Dendritic cell treated with granulocyte-macrophage colony-stimulating factor and Interleukin-4, amounts not matched to agents 40 ng/mL and 50 ng/mL, for 4 days (primary cell): ENCODE results near the gene SPDYC.
A peak's percentile ranks its signal among the peaks of the same experiment; 100 is the strongest.
"Not testable (repeated sequence)": the region's sequence is repeated elsewhere in the genome, so short reads cannot be mapped to it uniquely, and the experiment has no call there.

Experiments
- H3K27ac Mint-ChIP-seq: one replicate; pipeline ENCODE4 v1.8.0; 2022; ENCODE audit warnings: mild to moderate bottlenecking, mixed read lengths
- H3K27me3 Mint-ChIP-seq: one replicate; pipeline ENCODE4 v1.8.0; 2022; ENCODE audit warnings: mild to moderate bottlenecking, mixed read lengths
- H3K36me3 Mint-ChIP-seq: one replicate; pipeline ENCODE4 v1.8.0; 2022; ENCODE audit warnings: low read depth, mixed read lengths
- H3K4me1 Mint-ChIP-seq: one replicate; pipeline ENCODE4 v1.8.0; 2022; ENCODE audit warnings: low read depth, mixed read lengths
- H3K4me3 Mint-ChIP-seq: one replicate; pipeline ENCODE4 v1.8.0; 2022; ENCODE audit warnings: mild to moderate bottlenecking, moderate library complexity, mixed read lengths
- H3K9me3 Mint-ChIP-seq: one replicate; pipeline ENCODE4 v1.8.0; 2022; ENCODE audit warnings: mixed read lengths
- intact Hi-C: fragments of 100-400 bp; cut with micrococcal nuclease; formaldehyde crosslinking; loops from one replicate; pipeline ENCODE4 v1.15.0; 2022

Gene SPDYC

GRCh38 chr11:65148657-65149056 is 21.4 kb upstream of the SPDYC start:
- Mint-ChIP-seq H3K27ac (no peak overlapping the region), H3K4me3 (no peak overlapping the region), H3K36me3 (no peaks in the 10 kb centered on the region), H3K9me3 (no peaks in the 10 kb centered on the region), H3K4me1 (peaks cover 40% of the 10 kb centered on the region), H3K27me3 (no peaks in the 10 kb centered on the region)
- intact Hi-C loops, result no loop called here

GRCh38 chr11:65150131-65150508 is 19.9 kb upstream of the SPDYC start:
- Mint-ChIP-seq H3K4me3 (peak overlapping the region; percentile 60), H3K27ac (peak overlapping the region; percentile 93), H3K4me1 (peaks cover 40% of the 10 kb centered on the region)
- H3K27me3 Mint-ChIP-seq, H3K9me3 Mint-ChIP-seq, H3K36me3 Mint-ChIP-seq: not testable (repeated sequence)
- intact Hi-C loops, result loop anchor here (2.0 kb wide), 2 partner anchors 15 to 31 kb away; partner anchors contain the start of genes CAPN1 and SYVN1

DNA sequence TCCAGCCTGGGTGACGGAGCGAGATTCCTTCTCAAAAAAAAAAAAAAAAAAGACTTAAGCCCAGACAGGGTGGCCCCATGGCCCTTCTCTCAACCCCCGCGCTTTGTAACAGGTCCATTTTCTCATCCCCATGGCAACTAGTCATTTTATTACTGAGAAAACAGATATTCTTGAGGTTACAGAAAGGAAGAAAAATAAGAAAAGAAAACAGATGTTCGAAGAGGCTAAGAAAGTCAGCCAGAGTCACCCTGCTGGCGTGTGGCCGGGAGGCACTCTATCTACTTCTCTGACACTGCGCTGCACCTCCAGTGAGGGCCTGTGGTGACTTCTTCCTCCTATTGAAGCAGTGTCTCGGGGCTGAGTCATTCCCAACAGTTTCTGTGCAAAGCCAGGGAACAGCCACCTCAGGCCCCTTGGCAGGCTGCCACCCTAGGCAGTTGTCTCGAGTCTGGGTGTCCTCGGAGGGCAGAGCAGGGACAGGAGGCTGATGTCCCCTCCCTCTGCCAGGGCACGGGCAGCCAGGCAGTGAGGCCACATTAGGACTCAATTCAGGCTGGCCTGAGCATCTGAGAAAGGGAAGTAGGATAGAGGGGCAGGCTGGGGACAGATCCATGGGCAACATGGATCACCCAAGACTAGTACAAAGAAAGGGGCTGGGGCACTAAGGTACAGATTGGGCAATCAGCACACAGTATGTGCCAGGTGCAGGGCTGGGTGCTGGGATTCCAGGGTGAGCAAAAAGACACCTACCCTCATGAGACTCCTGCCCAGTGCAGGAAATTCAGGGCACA is 19.3 kb upstream of the SPDYC start:
- Mint-ChIP-seq H3K4me1 (peaks cover 40% of the 10 kb centered on the region), H3K4me3 (peak overlapping the region; percentile 60), H3K9me3 (no peaks in the 10 kb centered on the region), H3K27ac (peak overlapping the region; percentile 93), H3K27me3 (no peaks in the 10 kb centered on the region), H3K36me3 (no peaks in the 10 kb centered on the region)
- intact Hi-C loops, result loop anchor here (2.0 kb wide), 2 partner anchors 16 to 30 kb away; partner anchors contain the start of genes CAPN1 and SYVN1

GRCh38 chr11:65151331-65151899 is 18.6 kb upstream of the SPDYC start:
- Mint-ChIP-seq H3K27ac (peak overlapping the region; percentile 93), H3K4me1 (peaks cover 40% of the 10 kb centered on the region), H3K27me3 (no peaks in the 10 kb centered on the region), H3K4me3 (peak overlapping the region; percentile 60), H3K9me3 (no peaks in the 10 kb centered on the region), H3K36me3 (no peaks in the 10 kb centered on the region)
- intact Hi-C loops, result loop anchor here (2.0 kb wide), 2 partner anchors 17 to 29 kb away; partner anchors contain the start of genes CAPN1 and SYVN1

DNA sequence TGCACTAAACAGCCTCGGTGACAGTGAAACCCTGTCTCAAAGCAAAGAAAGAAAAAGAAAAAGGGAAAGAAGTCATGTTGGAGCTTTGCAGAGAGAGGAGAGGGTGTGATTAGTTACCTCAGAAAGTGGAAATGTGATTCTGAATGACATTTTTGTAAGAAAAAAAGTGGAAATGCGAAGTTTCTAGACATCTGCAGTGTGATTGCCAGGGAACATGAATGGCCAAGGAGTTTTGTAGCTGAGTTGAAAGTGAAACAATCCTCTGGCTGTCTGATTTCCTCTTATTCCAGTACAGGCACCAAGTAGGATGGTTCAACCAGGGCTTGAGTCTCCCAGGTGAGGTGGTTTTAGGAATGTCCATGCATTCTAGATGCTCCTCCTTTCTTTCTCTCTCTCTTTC is 17.9 kb upstream of the SPDYC start:
- H3K9me3 Mint-ChIP-seq, result no peaks in the 10 kb centered on the region
- no peaks in the 10 kb centered on the region for H3K36me3 Mint-ChIP-seq
- peaks cover 46% of the 10 kb centered on the region for H3K4me1 Mint-ChIP-seq
- H3K27ac Mint-ChIP-seq, result peak overlapping the region; percentile 93
- no peaks in the 10 kb centered on the region for H3K27me3 Mint-ChIP-seq
- peak overlapping the region; percentile 52 for H3K4me3 Mint-ChIP-seq
- intact Hi-C loops, result no loop called here

GRCh38 chr11:65156256-65156655 is 13.8 kb upstream of the SPDYC start:
- intact Hi-C loops, result no loop called here

DNA sequence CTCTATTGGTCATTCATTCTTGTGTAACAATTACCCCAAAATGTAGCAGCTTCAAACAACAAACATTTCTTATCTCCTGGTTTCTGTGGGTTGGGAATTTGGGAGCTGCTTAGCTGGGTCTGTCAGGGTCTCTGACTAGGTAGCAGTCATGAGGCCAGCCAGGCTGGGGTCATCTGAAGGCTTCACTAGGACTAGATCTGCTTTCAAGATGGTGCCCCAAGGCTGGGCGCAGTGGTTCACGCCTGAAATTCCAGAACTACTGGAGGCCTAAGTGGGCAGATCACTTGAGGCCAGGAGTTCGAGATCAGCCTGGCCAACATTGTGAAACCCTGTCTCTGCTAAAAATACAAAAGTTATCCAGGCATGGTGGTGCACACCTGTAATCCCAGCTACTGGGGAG is 13.1 kb upstream of the SPDYC start:
- H3K9me3 Mint-ChIP-seq, result no peaks in the 10 kb centered on the region
- peaks cover 26% of the 10 kb centered on the region for H3K4me1 Mint-ChIP-seq
- H3K36me3 Mint-ChIP-seq, result no peaks in the 10 kb centered on the region
- intact Hi-C loops, result no loop called here
- no peak overlapping the region for H3K4me3 Mint-ChIP-seq
- no peaks in the 10 kb centered on the region for H3K27me3 Mint-ChIP-seq
- H3K27ac Mint-ChIP-seq, result peak overlapping the region; percentile 63

More at GRCh38 chr11:65156256-65156655, 13.8 kb upstream of the SPDYC start:
- no peaks in the 10 kb centered on the region for H3K36me3 Mint-ChIP-seq
- H3K27me3 Mint-ChIP-seq, result no peaks in the 10 kb centered on the region
- no peaks in the 10 kb centered on the region for H3K9me3 Mint-ChIP-seq
- H3K27ac Mint-ChIP-seq, result no peak overlapping the region
- H3K4me1 Mint-ChIP-seq, result peaks cover 32% of the 10 kb centered on the region
- H3K4me3 Mint-ChIP-seq, result no peak overlapping the region

- peaks cover 22% of the 10 kb centered on the region for H3K4me1 Mint-ChIP-seq
- H3K27me3 Mint-ChIP-seq, result no peaks in the 10 kb centered on the region
- intact Hi-C loops, result no loop called here
- H3K9me3 Mint-ChIP-seq, result no peaks in the 10 kb centered on the region
- H3K4me3 Mint-ChIP-seq, result no peak overlapping the region
- H3K27ac Mint-ChIP-seq, result peak overlapping the region; percentile 63
- H3K36me3 Mint-ChIP-seq, result no peaks in the 10 kb centered on the region
Measured at GRCh38 chr11:65157336-65157735, 12.7 kb upstream of the SPDYC start.

DNA sequence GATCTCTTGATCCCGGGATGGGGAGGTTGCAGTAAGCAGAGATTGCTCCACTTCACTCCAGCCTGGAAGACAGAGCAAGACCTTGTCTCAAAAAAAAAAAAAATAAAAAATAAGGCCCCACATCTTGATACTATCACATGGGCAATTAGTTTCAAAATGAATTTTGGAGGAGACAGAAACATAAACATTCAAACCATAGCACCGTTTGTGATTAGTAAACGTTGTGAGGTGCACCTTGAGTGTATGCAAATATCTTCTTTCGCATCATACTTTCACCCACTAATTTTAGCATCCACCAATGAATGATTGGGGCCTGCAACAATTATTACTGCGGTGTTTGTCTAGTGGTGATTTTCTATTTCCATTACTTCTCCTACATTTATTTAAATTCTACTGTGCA is 11.0 kb upstream of the SPDYC start:
- intact Hi-C loops, result no loop called here
- no peaks in the 10 kb centered on the region for H3K9me3 Mint-ChIP-seq
- H3K4me1 Mint-ChIP-seq, result peaks cover 11% of the 10 kb centered on the region
- no peak overlapping the region for H3K27ac Mint-ChIP-seq
- H3K4me3 Mint-ChIP-seq, result no peak overlapping the region
- H3K36me3 Mint-ChIP-seq, result no peaks in the 10 kb centered on the region
- H3K27me3 Mint-ChIP-seq, result no peaks in the 10 kb centered on the region

- intact Hi-C loops, result no loop called here
- no peaks in the 10 kb centered on the region for H3K27me3 Mint-ChIP-seq
- H3K27ac Mint-ChIP-seq, result no peak overlapping the region
- H3K4me3 Mint-ChIP-seq, result no peak overlapping the region
- H3K36me3 Mint-ChIP-seq, result no peaks in the 10 kb centered on the region
- H3K4me1 Mint-ChIP-seq, result peaks cover 11% of the 10 kb centered on the region
- H3K9me3 Mint-ChIP-seq, result no peaks in the 10 kb centered on the region
Measured at GRCh38 chr11:65160643-65161042, 9.4 kb upstream of the SPDYC start.

DNA sequence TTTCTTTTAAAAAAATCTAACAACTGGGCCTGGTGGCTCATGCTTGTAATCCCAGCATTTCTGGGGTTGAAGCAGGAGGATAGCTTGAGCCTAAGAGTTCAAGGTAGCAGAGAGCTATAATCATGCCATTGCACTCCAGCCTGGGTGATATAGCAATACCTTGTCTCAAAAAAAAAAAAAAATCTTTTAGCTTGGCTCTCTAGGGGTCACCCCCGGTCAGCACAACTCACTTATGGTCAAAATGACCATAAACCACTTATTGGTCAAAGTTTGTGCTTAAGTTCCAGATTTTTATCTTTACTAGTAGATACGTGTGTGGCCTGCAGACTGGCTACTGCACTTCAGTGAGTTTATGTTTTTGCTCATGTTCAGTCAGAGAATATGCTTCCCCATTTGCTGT is 6.3 kb upstream of the SPDYC start:
- Mint-ChIP-seq H3K9me3 (no peaks in the 10 kb centered on the region), H3K4me1 (peaks cover 4% of the 10 kb centered on the region), H3K27ac (no peak overlapping the region), H3K27me3 (no peaks in the 10 kb centered on the region), H3K36me3 (no peaks in the 10 kb centered on the region), H3K4me3 (no peak overlapping the region)
- intact Hi-C loops, result no loop called here

DNA sequence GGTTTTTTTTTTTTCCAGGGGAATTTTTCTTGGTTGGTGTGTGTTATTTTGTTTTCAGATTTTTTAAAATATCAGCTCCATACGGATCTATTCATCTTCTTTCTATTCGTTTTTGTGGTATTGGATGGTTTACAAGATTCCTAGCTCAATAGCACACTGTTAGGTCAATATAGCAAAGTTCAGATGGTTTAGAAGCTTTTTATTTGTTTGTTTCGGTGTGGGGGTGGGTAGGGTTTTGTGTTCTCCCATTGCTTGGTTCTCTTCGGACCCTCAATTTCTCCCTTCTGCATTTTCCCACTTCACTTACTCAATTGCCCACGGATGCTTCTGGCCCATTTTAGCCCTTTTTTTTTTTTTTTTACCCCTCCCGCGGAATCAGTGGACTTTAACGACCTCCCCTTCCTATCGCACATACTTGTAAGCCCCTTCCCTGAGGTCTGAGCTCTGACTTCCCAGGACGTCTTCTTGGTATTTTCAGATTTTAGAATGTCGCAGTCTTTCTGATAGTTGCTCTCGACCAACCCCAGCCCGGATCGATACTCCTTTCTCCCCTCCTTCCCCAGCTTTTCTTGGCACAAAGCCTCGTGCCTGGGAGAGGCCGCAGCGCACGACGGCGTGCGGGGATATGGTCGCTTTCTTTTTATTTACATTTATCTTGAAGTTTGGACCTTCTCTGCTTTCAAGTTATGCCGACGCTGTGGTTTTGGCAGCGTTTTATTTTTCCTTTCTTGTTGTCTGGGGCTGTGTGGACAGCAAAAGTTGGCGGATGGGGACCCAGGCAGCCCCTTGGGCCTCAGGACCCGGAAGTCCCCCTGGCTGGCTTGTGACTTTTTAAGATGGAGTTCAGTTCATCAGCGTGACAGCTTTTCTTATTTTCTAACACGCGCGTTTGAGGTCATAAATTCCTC is 4.4 kb upstream of the SPDYC start:
- H3K9me3 Mint-ChIP-seq, result no peaks in the 10 kb centered on the region
- H3K4me1 Mint-ChIP-seq, result peaks cover 14% of the 10 kb centered on the region
- H3K36me3 Mint-ChIP-seq, result no peaks in the 10 kb centered on the region
- intact Hi-C loops, result no loop called here
- no peaks in the 10 kb centered on the region for H3K27me3 Mint-ChIP-seq
- no peak overlapping the region for H3K4me3 Mint-ChIP-seq
- H3K27ac Mint-ChIP-seq, result no peak overlapping the region

- intact Hi-C loops, result no loop called here
- no peaks in the 10 kb centered on the region for H3K9me3 Mint-ChIP-seq
- no peaks in the 10 kb centered on the region for H3K27me3 Mint-ChIP-seq
- no peak overlapping the region for H3K27ac Mint-ChIP-seq
- H3K4me1 Mint-ChIP-seq, result peaks cover 14% of the 10 kb centered on the region
- no peaks in the 10 kb centered on the region for H3K36me3 Mint-ChIP-seq
- no peak overlapping the region for H3K4me3 Mint-ChIP-seq
Measured at GRCh38 chr11:65166893-65167292, 3.1 kb upstream of the SPDYC start.

DNA sequence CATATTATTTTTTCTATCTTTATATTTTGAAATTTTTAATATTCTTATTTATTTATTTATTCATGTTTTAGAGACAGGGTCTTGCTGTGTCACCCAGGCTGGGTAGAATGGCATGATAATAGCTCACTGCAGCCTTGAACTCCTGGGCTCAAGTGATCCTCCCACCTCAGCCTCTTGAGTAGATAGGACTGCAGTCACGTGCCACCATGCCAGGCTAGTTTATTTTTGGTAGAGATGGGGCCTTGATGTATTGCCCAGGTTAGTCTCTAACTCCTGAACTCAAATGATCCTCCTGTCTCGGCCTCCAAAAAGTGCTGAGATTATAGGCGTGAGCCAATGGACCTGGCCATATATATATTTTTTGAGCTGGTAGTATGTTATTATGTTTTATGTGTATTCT is 2.4 kb upstream of the SPDYC start:
- Mint-ChIP-seq H3K36me3 (no peaks in the 10 kb centered on the region), H3K4me1 (peaks cover 14% of the 10 kb centered on the region), H3K4me3 (no peak overlapping the region), H3K27ac (no peak overlapping the region), H3K9me3 (no peaks in the 10 kb centered on the region), H3K27me3 (peaks cover 3% of the 10 kb centered on the region)
- intact Hi-C loops, result no loop called here
